Measurements from ENCODE around the gene ZFYVE9.

DNA sequence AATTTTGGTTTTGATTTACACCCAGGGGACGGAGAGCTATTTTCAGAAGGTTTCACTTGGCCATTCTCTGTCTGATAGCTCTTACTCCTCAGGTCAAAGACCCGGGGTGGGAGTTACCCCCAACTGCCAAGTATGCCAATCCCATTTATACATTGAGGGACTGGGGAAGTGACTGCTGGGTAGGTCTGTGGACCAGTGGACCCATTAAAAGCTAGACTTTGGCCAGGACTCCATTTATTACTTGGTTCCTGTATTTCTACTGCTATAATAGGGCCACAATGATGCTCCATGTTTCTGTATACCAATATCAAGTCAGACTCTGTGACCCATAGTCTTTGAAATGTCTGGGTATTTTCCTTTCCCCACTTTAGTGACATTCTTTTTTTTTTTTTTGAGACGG, 14.6 kb downstream of the ZFYVE9 start:
- TF ChIP-seq, protein P1, sequence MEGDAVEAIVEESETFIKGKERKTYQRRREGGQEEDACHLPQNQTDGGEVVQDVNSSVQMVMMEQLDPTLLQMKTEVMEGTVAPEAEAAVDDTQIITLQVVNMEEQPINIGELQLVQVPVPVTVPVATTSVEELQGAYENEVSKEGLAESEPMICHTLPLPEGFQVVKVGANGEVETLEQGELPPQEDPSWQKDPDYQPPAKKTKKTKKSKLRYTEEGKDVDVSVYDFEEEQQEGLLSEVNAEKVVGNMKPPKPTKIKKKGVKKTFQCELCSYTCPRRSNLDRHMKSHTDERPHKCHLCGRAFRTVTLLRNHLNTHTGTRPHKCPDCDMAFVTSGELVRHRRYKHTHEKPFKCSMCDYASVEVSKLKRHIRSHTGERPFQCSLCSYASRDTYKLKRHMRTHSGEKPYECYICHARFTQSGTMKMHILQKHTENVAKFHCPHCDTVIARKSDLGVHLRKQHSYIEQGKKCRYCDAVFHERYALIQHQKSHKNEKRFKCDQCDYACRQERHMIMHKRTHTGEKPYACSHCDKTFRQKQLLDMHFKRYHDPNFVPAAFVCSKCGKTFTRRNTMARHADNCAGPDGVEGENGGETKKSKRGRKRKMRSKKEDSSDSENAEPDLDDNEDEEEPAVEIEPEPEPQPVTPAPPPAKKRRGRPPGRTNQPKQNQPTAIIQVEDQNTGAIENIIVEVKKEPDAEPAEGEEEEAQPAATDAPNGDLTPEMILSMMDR (IDR thresholded peaks at IDR 0.05), result no peak
- no peak for TF ChIP-seq POLR2A (IDR thresholded peaks at IDR 0.05)

All from esophagus squamous epithelium (tissue), 4 donors.